Measurements from ENCODE around the gene L1TD1. TPM values are rescaled to one million over a fixed set of nuclear protein-coding genes. Genes with fewer than 3 reads are reported as not detected.
"Not testable (repeated sequence)": the region's sequence is repeated elsewhere in the genome, so short reads cannot be mapped to it uniquely, and the experiment has no call there.

The L1TD1 gene
- total RNA-seq, 1 donor from 2014 or later: not detected

- DNase-seq: no peak
Observed at GRCh38 chr1:62207187-62207586, 12.5 kb downstream of the L1TD1 start.

GRCh38 chr1:62208087-62208486 lies 13.4 kb downstream of the L1TD1 start:
- DNase-seq: no peak

- no peak for DNase-seq
Observed at GRCh38 chr1:62208970-62209369, 14.3 kb downstream of the L1TD1 start.

GRCh38 chr1:62209931-62210595 lies 15.4 kb downstream of the L1TD1 start:
- DNase-seq: no peak

- DNase-seq: no peak
Observed at GRCh38 chr1:62210960-62211359, 16.3 kb downstream of the L1TD1 start.

GRCh38 chr1:62212411-62212810 lies 17.8 kb downstream of the L1TD1 start:
- DNase-seq: no peak

GRCh38 chr1:62213075-62213914 lies 18.6 kb downstream of the L1TD1 start:
- DNase-seq: no peak

- DNase-seq: no peak
Observed at GRCh38 chr1:62218604-62219003, 24.0 kb downstream of the L1TD1 start.

GRCh38 chr1:62220456-62220855 lies 25.8 kb downstream of the L1TD1 start:
- not testable (repeated sequence) for DNase-seq

- no peak for DNase-seq
Observed at GRCh38 chr1:62221171-62221570, 26.5 kb downstream of the L1TD1 start.

- no peak for DNase-seq
Observed at GRCh38 chr1:62222321-62222720, 27.7 kb downstream of the L1TD1 start.

GRCh38 chr1:62224182-62224581 lies 29.5 kb downstream of the L1TD1 start:
- DNase-seq: no peak

- no peak for DNase-seq
Observed at GRCh38 chr1:62227496-62227895, 32.8 kb downstream of the L1TD1 start.

GRCh38 chr1:62228136-62228882 lies 33.7 kb downstream of the L1TD1 start:
- no peak for DNase-seq

GRCh38 chr1:62228883-62229187 lies 34.2 kb downstream of the L1TD1 start:
- no peak for DNase-seq

GRCh38 chr1:62229468-62229867 lies 34.8 kb downstream of the L1TD1 start:
- no peak for DNase-seq

GRCh38 chr1:62229932-62230331 lies 35.3 kb downstream of the L1TD1 start:
- DNase-seq: no peak

- no peak for DNase-seq
Observed at GRCh38 chr1:62230718-62231117, 36.1 kb downstream of the L1TD1 start.

GRCh38 chr1:62232871-62233278 lies 38.2 kb downstream of the L1TD1 start:
- DNase-seq: no peak

GRCh38 chr1:62233926-62234450 lies 39.3 kb downstream of the L1TD1 start:
- DNase-seq: no peak

- DNase-seq: no peak
Observed at GRCh38 chr1:62234688-62235087, 40.0 kb downstream of the L1TD1 start.

GRCh38 chr1:62235576-62235975 lies 40.9 kb downstream of the L1TD1 start:
- DNase-seq: no peak

- DNase-seq: no peak
Observed at GRCh38 chr1:62237361-62237760, 42.7 kb downstream of the L1TD1 start.
